SU-DHL-6 (cell line): ENCODE results near the gene PRKN.

Source experiments
- H2AFZ ChIP-seq: fragments of 200-600 bp; sonication (generic); 2 replicates; pipeline ENCODE4 v1.6.1; 2014; ENCODE audit warnings: low read depth, mild to moderate bottlenecking, moderate library complexity, mixed read lengths, antibody characterized with exemption, low read length; ENCODE audit not compliant: severe bottlenecking
- H3F3A ChIP-seq: fragments of 200-600 bp; shearing (Covaris generic); 2 replicates; pipeline ENCODE4 v1.6.0; 2016; ENCODE audit warnings: antibody characterized with exemption, mild to moderate bottlenecking; ENCODE audit not compliant: insufficient read depth
- H3K27ac ChIP-seq: fragments of 200-600 bp; sonication (generic); 2 replicates; pipeline ENCODE4 v1.5.1; 2016; ENCODE audit warnings: low read depth, mild to moderate bottlenecking, low read length, moderate library complexity, mixed read lengths
- H3K27me3 ChIP-seq: fragments of 200-600 bp; sonication (generic), shearing (Covaris generic); 2 replicates; pipeline ENCODE4 v1.6.0; 2014; ENCODE audit warnings: mild to moderate bottlenecking, low read length
- H3K36me3 ChIP-seq: fragments of 200-600 bp; sonication (generic); 2 replicates; pipeline ENCODE4 v1.6.1; 2014; ENCODE audit warnings: mild to moderate bottlenecking, low read length, mixed read lengths
- H3K4me2 ChIP-seq: fragments of 300-600, 200-600 bp; shearing (Covaris generic), sonication (generic); 2 replicates; pipeline ENCODE4 v1.6.0; 2014; ENCODE audit warnings: low read length, low read depth, mild to moderate bottlenecking; ENCODE audit not compliant: poor library complexity, severe bottlenecking
- H3K4me3 ChIP-seq: fragments of 200-600 bp; sonication (generic); 2 replicates; pipeline ENCODE4 v1.5.1; 2014; ENCODE audit warnings: antibody characterized with exemption, low read length, mild to moderate bottlenecking, mixed read lengths; ENCODE audit not compliant: insufficient read depth, poor library complexity, severe bottlenecking
- H3K79me2 ChIP-seq: fragments of 200-600 bp; sonication (generic); 2 replicates; pipeline ENCODE4 v1.6.1; 2014; ENCODE audit warnings: mild to moderate bottlenecking, low read length, moderate library complexity; ENCODE audit not compliant: insufficient read depth
- H3K9ac ChIP-seq: fragments of 200-600 bp; sonication (generic); 2 replicates; pipeline ENCODE4 v1.7.0; 2014; ENCODE audit warnings: mild to moderate bottlenecking, low read length
- H3K9me2 ChIP-seq: fragments of 200-600 bp; sonication (generic); replicated peaks from 2 replicates; pipeline ENCODE4 v1.6.1; 2014; ENCODE audit warnings: low read length; ENCODE audit not compliant: insufficient read depth
- H3K9me3 ChIP-seq: fragments of 200-600 bp; sonication (generic); 2 replicates; pipeline ENCODE4 v1.6.1; 2014; ENCODE audit warnings: low read length, mixed read lengths; ENCODE audit not compliant: insufficient read depth
- H4K20me1 ChIP-seq: fragments of 200-600 bp; sonication (generic); 2 replicates; pipeline ENCODE4 v1.6.1; 2014; ENCODE audit warnings: low read depth, mild to moderate bottlenecking, antibody characterized with exemption, low read length, moderate library complexity, mixed read lengths
- CTCF ChIP-seq: fragments of 200-600 bp; sonication (generic); IDR thresholded peaks from one replicate; pipeline ENCODE4 v1.5.1; 2017; ENCODE audit warnings: antibody characterized with exemption, mild to moderate bottlenecking, low read length, moderate library complexity; ENCODE audit not compliant: insufficient read depth, poor library complexity, severe bottlenecking
- EZH2phosphoT487 ChIP-seq: fragments of 200-600 bp; sonication (generic), shearing (Covaris generic); conservative IDR thresholded peaks from 2 replicates; pipeline ENCODE4 v1.6.1; 2018; ENCODE audit warnings: mild to moderate bottlenecking, antibody characterized with exemption, low read length, moderate library complexity, mixed read lengths

The PRKN gene

GRCh38 chr6:161362266-161362665 lies 1365.3 kb downstream of the PRKN start:
- Histone ChIP-seq H3K9me3 (no peaks in the 10 kb centered on the region), H2AFZ (no peak overlapping the region), H3K9me2 (no peaks in the 10 kb centered on the region), H3K79me2 (no peaks in the 10 kb centered on the region), H3K36me3 (no peaks in the 10 kb centered on the region), H4K20me1 (no peaks in the 10 kb centered on the region), H3K4me3 (no peak overlapping the region), H3K27ac (no peak overlapping the region), H3K27me3 (no peaks in the 10 kb centered on the region), H3F3A (no peaks in the 10 kb centered on the region), H3K4me2 (no peak overlapping the region), H3K9ac (no peak overlapping the region)
- TF ChIP-seq CTCF (no peak), EZH2phosphoT487 (no peak)

GRCh38 chr6:161361529-161361928 lies 1366.0 kb downstream of the PRKN start:
- Histone ChIP-seq H3K27ac (no peak overlapping the region), H3K79me2 (no peaks in the 10 kb centered on the region), H2AFZ (no peak overlapping the region), H3K9ac (no peak overlapping the region), H4K20me1 (no peaks in the 10 kb centered on the region), H3K4me2 (no peak overlapping the region), H3K9me2 (no peaks in the 10 kb centered on the region), H3K9me3 (no peaks in the 10 kb centered on the region), H3F3A (no peaks in the 10 kb centered on the region), H3K4me3 (no peak overlapping the region), H3K36me3 (no peaks in the 10 kb centered on the region), H3K27me3 (no peaks in the 10 kb centered on the region)
- TF ChIP-seq CTCF = no peak
- no peak for TF ChIP-seq EZH2phosphoT487

DNA sequence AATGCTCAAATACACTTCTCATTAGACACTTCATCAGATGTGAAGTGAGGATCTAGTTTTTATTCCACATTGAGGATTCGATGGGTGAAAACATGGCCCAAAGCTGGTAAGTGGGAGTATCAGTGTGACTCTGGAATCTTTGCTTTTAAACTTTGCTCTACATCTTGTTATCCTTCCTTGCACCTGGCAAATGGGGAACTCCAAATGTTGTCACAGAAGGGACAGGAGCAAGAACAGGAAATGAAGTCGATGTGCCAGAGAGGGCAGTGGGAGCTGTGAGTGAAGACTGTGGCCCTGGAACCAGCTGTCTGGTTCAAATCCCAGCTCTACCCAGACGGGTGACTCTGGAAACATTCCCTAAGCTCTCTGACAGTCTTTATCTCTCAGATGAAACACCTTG lies 1367.0 kb downstream of the PRKN start:
- no peaks in the 10 kb centered on the region for H4K20me1 ChIP-seq
- H3K4me3 ChIP-seq = no peak overlapping the region
- H3K79me2 ChIP-seq = no peaks in the 10 kb centered on the region
- no peak overlapping the region for H3K9ac ChIP-seq
- no peaks in the 10 kb centered on the region for H3K36me3 ChIP-seq
- no peak overlapping the region for H3K27ac ChIP-seq
- no peak overlapping the region for H2AFZ ChIP-seq
- no peak overlapping the region for H3K4me2 ChIP-seq
- H3F3A ChIP-seq = no peaks in the 10 kb centered on the region
- H3K9me2 ChIP-seq = no peaks in the 10 kb centered on the region
- no peaks in the 10 kb centered on the region for H3K9me3 ChIP-seq
- H3K27me3 ChIP-seq = no peaks in the 10 kb centered on the region
- TF ChIP-seq EZH2phosphoT487 (no peak), CTCF (no peak)

DNA sequence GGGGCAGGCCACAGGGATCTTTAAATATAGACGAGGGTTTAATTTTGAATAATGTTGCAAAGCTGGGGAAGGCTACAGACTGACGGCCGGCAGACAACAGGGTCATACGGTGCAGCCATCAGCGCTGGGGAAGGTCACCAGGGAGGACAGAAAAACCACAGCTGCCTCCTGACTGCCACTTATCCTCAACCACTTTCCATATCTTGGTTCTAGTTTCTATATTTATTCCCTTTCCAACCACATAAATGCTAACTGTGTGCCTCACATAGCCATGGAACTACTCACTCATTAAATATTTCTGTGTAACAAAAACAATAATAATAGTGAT lies 1368.0 kb downstream of the PRKN start:
- TF ChIP-seq CTCF = no peak
- no peak for TF ChIP-seq EZH2phosphoT487
- Histone ChIP-seq H2AFZ (no peak overlapping the region), H3K9me3 (no peaks in the 10 kb centered on the region), H3K79me2 (no peaks in the 10 kb centered on the region), H3K9ac (no peak overlapping the region), H3K27ac (no peak overlapping the region), H3K4me3 (no peak overlapping the region), H3K27me3 (no peaks in the 10 kb centered on the region), H3K9me2 (no peaks in the 10 kb centered on the region), H3K36me3 (no peaks in the 10 kb centered on the region), H3K4me2 (no peak overlapping the region), H4K20me1 (no peaks in the 10 kb centered on the region), H3F3A (no peaks in the 10 kb centered on the region)
